HL-60 (cell line): ENCODE data around the gene PPP1R14C.

Experiments
- POLR2AphosphoS5 ChIP-seq: IDR thresholded peaks from 2 replicates; pipeline ENCODE4 v1.6.1; 2012; ENCODE audit warnings: low read depth
- TF ChIP-seq, protein P1 (sequence below): IDR thresholded peaks from one replicate; pipeline ENCODE4 v1.5.1; 2011; ENCODE audit warnings: low read length, control low read depth, inconsistent platforms; ENCODE audit not compliant: insufficient read depth
- TF ChIP-seq, protein P2 (sequence below): IDR thresholded peaks from 2 replicates; pipeline ENCODE4 v1.6.1; 2012; ENCODE audit warnings: low read depth; ENCODE audit not compliant: insufficient replicate concordance

DNA sequence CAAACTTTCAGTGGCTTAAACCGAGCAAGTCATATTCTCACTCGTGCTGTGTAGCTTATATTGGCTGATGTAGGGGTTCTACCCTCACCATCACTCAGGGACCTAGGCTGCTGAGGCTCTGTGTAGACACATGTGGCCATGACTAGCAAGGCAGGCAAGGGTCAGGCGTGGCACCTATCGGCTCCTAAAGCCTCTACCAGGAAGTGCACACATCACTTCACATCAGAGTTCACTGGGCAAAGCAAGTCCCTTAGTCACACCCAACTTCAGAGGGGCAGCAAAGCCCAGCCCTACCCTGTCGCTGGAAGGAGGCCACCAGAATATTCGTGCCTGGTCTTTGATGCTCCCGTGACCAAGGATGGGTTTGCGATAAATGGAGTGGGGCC, 42.9 kb downstream of the PPP1R14C start:
- TF ChIP-seq, protein P1, sequence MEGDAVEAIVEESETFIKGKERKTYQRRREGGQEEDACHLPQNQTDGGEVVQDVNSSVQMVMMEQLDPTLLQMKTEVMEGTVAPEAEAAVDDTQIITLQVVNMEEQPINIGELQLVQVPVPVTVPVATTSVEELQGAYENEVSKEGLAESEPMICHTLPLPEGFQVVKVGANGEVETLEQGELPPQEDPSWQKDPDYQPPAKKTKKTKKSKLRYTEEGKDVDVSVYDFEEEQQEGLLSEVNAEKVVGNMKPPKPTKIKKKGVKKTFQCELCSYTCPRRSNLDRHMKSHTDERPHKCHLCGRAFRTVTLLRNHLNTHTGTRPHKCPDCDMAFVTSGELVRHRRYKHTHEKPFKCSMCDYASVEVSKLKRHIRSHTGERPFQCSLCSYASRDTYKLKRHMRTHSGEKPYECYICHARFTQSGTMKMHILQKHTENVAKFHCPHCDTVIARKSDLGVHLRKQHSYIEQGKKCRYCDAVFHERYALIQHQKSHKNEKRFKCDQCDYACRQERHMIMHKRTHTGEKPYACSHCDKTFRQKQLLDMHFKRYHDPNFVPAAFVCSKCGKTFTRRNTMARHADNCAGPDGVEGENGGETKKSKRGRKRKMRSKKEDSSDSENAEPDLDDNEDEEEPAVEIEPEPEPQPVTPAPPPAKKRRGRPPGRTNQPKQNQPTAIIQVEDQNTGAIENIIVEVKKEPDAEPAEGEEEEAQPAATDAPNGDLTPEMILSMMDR: no peak
- TF ChIP-seq, protein P2, sequence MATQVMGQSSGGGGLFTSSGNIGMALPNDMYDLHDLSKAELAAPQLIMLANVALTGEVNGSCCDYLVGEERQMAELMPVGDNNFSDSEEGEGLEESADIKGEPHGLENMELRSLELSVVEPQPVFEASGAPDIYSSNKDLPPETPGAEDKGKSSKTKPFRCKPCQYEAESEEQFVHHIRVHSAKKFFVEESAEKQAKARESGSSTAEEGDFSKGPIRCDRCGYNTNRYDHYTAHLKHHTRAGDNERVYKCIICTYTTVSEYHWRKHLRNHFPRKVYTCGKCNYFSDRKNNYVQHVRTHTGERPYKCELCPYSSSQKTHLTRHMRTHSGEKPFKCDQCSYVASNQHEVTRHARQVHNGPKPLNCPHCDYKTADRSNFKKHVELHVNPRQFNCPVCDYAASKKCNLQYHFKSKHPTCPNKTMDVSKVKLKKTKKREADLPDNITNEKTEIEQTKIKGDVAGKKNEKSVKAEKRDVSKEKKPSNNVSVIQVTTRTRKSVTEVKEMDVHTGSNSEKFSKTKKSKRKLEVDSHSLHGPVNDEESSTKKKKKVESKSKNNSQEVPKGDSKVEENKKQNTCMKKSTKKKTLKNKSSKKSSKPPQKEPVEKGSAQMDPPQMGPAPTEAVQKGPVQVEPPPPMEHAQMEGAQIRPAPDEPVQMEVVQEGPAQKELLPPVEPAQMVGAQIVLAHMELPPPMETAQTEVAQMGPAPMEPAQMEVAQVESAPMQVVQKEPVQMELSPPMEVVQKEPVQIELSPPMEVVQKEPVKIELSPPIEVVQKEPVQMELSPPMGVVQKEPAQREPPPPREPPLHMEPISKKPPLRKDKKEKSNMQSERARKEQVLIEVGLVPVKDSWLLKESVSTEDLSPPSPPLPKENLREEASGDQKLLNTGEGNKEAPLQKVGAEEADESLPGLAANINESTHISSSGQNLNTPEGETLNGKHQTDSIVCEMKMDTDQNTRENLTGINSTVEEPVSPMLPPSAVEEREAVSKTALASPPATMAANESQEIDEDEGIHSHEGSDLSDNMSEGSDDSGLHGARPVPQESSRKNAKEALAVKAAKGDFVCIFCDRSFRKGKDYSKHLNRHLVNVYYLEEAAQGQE: no peak
- no peak for TF ChIP-seq POLR2AphosphoS5
